ENCODE measurements around the gene ASB11.

ASB11 gene

DNA sequence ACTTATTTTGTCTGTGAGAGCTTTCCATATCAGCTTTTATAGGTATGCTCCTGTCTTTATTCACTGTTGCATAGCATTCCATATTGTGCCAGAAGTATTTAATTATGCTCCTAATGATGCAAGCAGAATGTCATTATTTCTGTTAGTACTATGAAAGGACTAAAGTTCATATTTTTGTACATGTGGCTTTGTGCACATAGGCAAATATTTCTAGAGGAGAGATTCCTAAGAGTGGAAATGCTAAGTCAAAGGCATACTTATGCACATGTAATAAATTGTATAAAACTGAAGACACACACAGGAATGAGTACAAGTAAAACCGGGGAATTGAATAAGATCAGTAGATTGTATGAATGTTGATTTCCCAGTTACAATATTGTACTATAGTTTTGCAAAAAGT, 43.7 kb downstream of the ASB11 start:
- DNase-seq (ENCODE audit: low spot score) = no peak
- in situ Hi-C loops (cut with MboI; ENCODE audit: low sequenced_read_pairs, unreplicated experiment) = no loop called here
- TF ChIP-seq, protein P1, sequence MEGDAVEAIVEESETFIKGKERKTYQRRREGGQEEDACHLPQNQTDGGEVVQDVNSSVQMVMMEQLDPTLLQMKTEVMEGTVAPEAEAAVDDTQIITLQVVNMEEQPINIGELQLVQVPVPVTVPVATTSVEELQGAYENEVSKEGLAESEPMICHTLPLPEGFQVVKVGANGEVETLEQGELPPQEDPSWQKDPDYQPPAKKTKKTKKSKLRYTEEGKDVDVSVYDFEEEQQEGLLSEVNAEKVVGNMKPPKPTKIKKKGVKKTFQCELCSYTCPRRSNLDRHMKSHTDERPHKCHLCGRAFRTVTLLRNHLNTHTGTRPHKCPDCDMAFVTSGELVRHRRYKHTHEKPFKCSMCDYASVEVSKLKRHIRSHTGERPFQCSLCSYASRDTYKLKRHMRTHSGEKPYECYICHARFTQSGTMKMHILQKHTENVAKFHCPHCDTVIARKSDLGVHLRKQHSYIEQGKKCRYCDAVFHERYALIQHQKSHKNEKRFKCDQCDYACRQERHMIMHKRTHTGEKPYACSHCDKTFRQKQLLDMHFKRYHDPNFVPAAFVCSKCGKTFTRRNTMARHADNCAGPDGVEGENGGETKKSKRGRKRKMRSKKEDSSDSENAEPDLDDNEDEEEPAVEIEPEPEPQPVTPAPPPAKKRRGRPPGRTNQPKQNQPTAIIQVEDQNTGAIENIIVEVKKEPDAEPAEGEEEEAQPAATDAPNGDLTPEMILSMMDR (IDR thresholded peaks at IDR 0.05; ENCODE audit: borderline replicate concordance, control extremely low read depth, extremely low read depth, insufficient read depth, missing control alignments) = no peak

DNA sequence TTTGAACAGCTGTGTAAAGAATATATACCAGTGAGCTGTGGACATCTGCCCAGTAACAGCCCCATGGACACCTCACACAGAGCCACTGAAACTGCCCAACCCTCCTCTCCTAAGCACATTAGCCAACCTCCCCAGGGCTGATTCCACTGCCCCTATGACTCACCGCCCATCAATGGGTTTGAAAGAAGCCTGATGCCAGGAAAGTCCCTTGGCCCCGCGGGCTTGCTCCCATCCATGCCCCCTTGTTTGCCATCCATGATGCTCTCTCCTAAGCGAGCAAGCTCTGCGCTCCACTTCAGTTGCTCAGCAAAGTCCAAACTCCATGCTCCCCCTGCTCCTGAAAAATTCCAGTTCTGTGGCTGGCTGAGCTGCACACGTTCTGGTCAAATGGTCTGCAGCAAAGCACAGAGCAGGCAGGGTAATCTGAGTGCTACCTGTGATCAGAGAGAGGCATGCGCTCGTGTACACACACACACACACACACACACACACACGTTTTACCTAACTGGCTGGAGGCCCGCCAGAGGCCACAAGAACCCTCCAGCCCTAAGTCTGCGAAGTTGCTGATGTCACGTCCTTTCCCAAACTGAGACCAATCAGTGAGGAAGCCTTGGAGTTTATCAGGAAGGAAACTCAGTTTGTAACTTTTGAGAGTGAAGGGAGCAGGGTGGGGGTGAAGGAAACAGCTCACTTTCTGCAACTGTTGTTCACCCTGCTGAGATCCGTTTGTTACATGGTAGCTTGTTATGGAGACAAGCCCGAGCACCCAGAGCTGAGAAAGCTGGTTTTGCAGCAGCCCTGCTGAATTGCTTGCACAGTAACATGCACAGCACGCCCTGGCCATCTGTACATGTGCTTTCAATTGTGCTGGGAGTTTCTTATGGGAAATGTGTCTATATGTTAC, 45.6 kb downstream of the ASB11 start, which contains the start of gene ASB9:
Gene ASB9, minus strand, starts transcription at position 466 of the 904 bp plus-strand sequence. Its CDS starts 209 bp downstream, at position 257.
- peak; percentile 33 for DNase-seq (ENCODE audit: low spot score)
- in situ Hi-C loops (cut with MboI; ENCODE audit: low sequenced_read_pairs, unreplicated experiment) = no loop called here
- TF ChIP-seq, protein P1 (IDR thresholded peaks at IDR 0.05; ENCODE audit: borderline replicate concordance, control extremely low read depth, extremely low read depth, insufficient read depth, missing control alignments) = peak; percentile 1

DNA sequence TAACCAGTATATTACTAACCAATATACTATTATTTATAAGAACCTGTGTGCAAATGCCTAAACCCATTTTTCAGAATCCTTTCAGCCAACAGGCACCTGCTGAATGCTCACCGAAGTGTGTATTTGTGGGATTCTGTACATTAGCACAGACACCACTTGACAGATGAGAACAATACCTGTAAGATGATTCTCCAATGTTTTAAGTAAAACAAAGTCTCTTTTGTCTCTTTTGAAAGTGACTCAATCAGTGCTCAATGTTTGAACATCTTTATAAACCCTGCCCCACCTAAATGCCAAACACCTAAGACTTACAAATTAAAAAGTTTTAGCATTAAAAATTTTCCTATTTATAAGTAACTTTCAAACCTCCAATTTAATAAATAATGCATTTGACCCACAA, 46.3 kb downstream of the ASB11 start:
- TF ChIP-seq, protein P1 (IDR thresholded peaks at IDR 0.05; ENCODE audit: borderline replicate concordance, control extremely low read depth, extremely low read depth, insufficient read depth, missing control alignments) = no peak
- in situ Hi-C loops (cut with MboI; ENCODE audit: low sequenced_read_pairs, unreplicated experiment) = no loop called here
- DNase-seq (ENCODE audit: low spot score) = no peak

DNA sequence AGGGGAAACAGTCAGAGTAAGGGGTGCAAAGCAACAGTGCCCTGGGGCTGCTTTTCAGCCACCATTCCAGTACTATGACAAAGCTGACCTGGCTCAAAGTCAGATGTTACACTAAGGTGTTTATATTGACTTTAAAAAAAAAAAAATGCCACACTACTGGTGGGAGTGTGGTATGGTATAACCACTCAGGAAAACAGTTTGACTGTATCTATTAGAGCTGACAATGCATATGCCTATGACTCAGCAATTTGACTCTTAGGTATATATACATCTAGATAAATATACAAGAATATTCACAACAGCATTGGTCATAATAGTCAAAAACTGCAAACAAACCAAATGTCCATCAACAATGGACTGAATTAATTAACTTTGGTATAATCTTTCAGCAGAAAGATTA, 60.6 kb downstream of the ASB11 start:
- DNase-seq (ENCODE audit: low spot score) = no peak
- TF ChIP-seq, protein P1 (IDR thresholded peaks at IDR 0.05; ENCODE audit: borderline replicate concordance, control extremely low read depth, extremely low read depth, insufficient read depth, missing control alignments) = no peak
- in situ Hi-C loops (cut with MboI; ENCODE audit: low sequenced_read_pairs, unreplicated experiment) = no loop called here

DNA sequence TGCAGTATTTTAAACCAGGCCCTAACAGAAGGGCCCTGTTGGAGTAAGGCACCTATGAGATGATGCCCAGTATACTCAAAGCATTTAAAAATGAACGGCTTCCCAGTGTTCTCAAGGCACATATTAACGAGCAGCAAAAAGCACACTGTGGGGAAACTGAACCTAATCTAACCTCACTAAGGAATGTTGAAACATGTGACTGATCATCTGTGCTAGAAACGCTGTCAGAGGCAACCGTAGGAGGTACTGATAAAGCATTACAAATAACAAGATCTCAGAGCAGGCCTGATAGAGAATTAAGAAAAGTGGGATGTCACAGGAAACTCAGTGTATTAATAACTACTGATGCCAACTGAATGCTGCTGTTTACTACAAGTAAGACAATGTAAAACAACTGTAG, 69.5 kb downstream of the ASB11 start:
- TF ChIP-seq, protein P1 (IDR thresholded peaks at IDR 0.05; ENCODE audit: borderline replicate concordance, control extremely low read depth, extremely low read depth, insufficient read depth, missing control alignments) = no peak
- in situ Hi-C loops (cut with MboI; ENCODE audit: low sequenced_read_pairs, unreplicated experiment) = loop anchor here (25.0 kb wide), 1 partner anchor 1159 kb away; no protein-coding TSS in a partner anchor
- no peak for DNase-seq (ENCODE audit: low spot score)

DNA sequence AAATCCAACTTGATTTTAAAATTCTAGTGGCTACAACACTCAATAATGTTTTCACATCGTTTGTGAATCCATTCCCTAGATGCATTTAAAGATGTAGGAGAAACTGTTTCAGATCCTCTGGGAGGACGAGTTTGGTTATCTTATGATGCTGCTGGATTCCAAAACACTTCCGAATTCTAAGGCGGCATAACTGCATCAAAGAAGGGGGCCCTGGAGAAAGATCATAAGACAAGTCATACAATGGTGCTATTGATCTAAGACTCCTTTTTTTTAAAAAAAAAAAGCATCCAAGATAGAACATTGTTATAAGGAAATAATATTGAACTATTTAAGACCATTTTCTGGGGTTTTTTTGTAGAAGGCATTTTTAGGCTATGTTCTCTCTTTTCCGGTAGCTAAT, 71.0 kb downstream of the ASB11 start:
- DNase-seq (ENCODE audit: low spot score) = no peak
- TF ChIP-seq, protein P1 (IDR thresholded peaks at IDR 0.05; ENCODE audit: borderline replicate concordance, control extremely low read depth, extremely low read depth, insufficient read depth, missing control alignments) = no peak
- in situ Hi-C loops (cut with MboI; ENCODE audit: low sequenced_read_pairs, unreplicated experiment) = loop anchor here (25.0 kb wide), 1 partner anchor 1157 kb away; no protein-coding TSS in a partner anchor

All from GM13976 (cell line).